Naive thymus-derived CD8-positive, alpha-beta T cell (primary cell): Measurements from ENCODE around the gene NSF. TPM values are rescaled to one million over a fixed set of nuclear protein-coding genes. Genes with fewer than 3 reads are reported as not detected.
"Not testable (repeated sequence)": the region's sequence is repeated elsewhere in the genome, so short reads cannot be mapped to it uniquely, and the experiment has no call there.

Experiments
- ATAC-seq, 2 donors: fragments of 150-1000 bp; cut with Tn5 transposase in 1 of 2; sonication (Bioruptor Pico), chemical (Tn5 transposase) in 1 of 2; 1 replicate in 1 of 2; 2 replicates in 1 of 2; pipeline ENCODE4 v1.10.0; 2021; ENCODE audit warnings: mild to moderate bottlenecking in 2 of 2, moderate library complexity in 2 of 2
- POLR2A ChIA-PET: fragments of 350-600 bp; sonication (Branson Sonifier 250); formaldehyde crosslinking; loops from one replicate; lab custom pipeline; 2021; ENCODE audit warnings: antibody characterized with exemption; lab: Charles Lee
- DNase-seq, 10 donors: peaks; one replicate each; pipeline versions ENCODE4 v3.0.0 to v3.0.0-alpha.2; 2020 to 2022
- H3K27ac Mint-ChIP-seq, 10 donors: one replicate each; pipeline ENCODE4 v1.8.0; 2020 to 2022; ENCODE audit warnings: mild to moderate bottlenecking in 10 of 10, mixed read lengths in 10 of 10, moderate library complexity in 4 of 10, inconsistent platforms in 1 of 10
- H3K27me3 Mint-ChIP-seq, 5 donors: one replicate each; pipeline ENCODE4 v1.8.0; 2021 to 2022; ENCODE audit warnings: mixed read lengths in 5 of 5
- H3K36me3 Mint-ChIP-seq, 3 donors: one replicate each; pipeline ENCODE4 v1.8.0; 2020 to 2022; ENCODE audit warnings: mixed read lengths in 3 of 3, mild to moderate bottlenecking in 2 of 3, inconsistent platforms in 1 of 3
- H3K4me1 Mint-ChIP-seq, 4 donors: one replicate each; pipeline ENCODE4 v1.8.0; 2021 to 2022; ENCODE audit warnings: mixed read lengths in 4 of 4
- H3K4me3 Mint-ChIP-seq, 10 donors: one replicate each; pipeline ENCODE4 v1.8.0; 2020 to 2022; ENCODE audit warnings: mild to moderate bottlenecking in 10 of 10, mixed read lengths in 10 of 10, moderate library complexity in 6 of 10, inconsistent platforms in 1 of 10
- H3K9me3 Mint-ChIP-seq, 9 donors: one replicate each; pipeline ENCODE4 v1.8.0; 2020 to 2022; ENCODE audit warnings: mixed read lengths in 9 of 9, mild to moderate bottlenecking in 3 of 9, inconsistent platforms in 1 of 9, moderate library complexity in 1 of 9
- polyA plus RNA-seq, 3 donors: library from polyadenylated mRNA; unstranded; fragments of 300-500 nt; fragmentation: Illumina TruSeq; gene quantifications; one replicate each; pipeline ENCODE4 v1.2.3, GENCODE V29; 2021
- total RNA-seq, 8 experiments: library from RNA in 2 of 8; stranded (reverse) in 2 of 8; gene quantifications; one replicate each; pipeline ENCODE4 v1.2.3 and lab custom pipeline; 2021 to 2026

Gene NSF
- total and polyA plus RNA-seq, 5 experiments from 2014 or later: 9.1 to 45.3 (median 15.3) TPM

GRCh38 chr17:46647688-46648278, 57.3 kb downstream of the NSF start:
- DNase-seq, H3K4me1 Mint-ChIP-seq, H3K27ac Mint-ChIP-seq, H3K9me3 Mint-ChIP-seq, H3K36me3 Mint-ChIP-seq, POLR2A ChIA-PET, ATAC-seq, H3K4me3 Mint-ChIP-seq, H3K27me3 Mint-ChIP-seq: not testable (repeated sequence)

GRCh38 chr17:46649246-46649645, 58.8 kb downstream of the NSF start:
- H3K4me3 Mint-ChIP-seq, POLR2A ChIA-PET, ATAC-seq, H3K36me3 Mint-ChIP-seq, H3K4me1 Mint-ChIP-seq, H3K27me3 Mint-ChIP-seq, H3K9me3 Mint-ChIP-seq, H3K27ac Mint-ChIP-seq: not testable (repeated sequence)
- DNase-seq: peak in 1 of 10 donors; percentile 4

- H3K4me1 Mint-ChIP-seq, H3K27me3 Mint-ChIP-seq, DNase-seq, H3K27ac Mint-ChIP-seq, H3K4me3 Mint-ChIP-seq, ATAC-seq, POLR2A ChIA-PET, H3K9me3 Mint-ChIP-seq, H3K36me3 Mint-ChIP-seq: not testable (repeated sequence)
These were observed 61.7 kb downstream of the NSF start for GRCh38 chr17:46652024-46652643.

GRCh38 chr17:46658235-46658634, 67.8 kb downstream of the NSF start:
- ATAC-seq, H3K27ac Mint-ChIP-seq, H3K36me3 Mint-ChIP-seq, H3K4me1 Mint-ChIP-seq, H3K27me3 Mint-ChIP-seq, H3K9me3 Mint-ChIP-seq, H3K4me3 Mint-ChIP-seq, DNase-seq, POLR2A ChIA-PET: not testable (repeated sequence)

- POLR2A ChIA-PET, H3K4me1 Mint-ChIP-seq, H3K9me3 Mint-ChIP-seq, H3K27ac Mint-ChIP-seq, H3K27me3 Mint-ChIP-seq, ATAC-seq, H3K36me3 Mint-ChIP-seq, H3K4me3 Mint-ChIP-seq, DNase-seq: not testable (repeated sequence)
These were observed 69.2 kb downstream of the NSF start for GRCh38 chr17:46659702-46660101.

- H3K4me1 Mint-ChIP-seq, POLR2A ChIA-PET, H3K27ac Mint-ChIP-seq, H3K36me3 Mint-ChIP-seq, H3K27me3 Mint-ChIP-seq, ATAC-seq, DNase-seq, H3K9me3 Mint-ChIP-seq, H3K4me3 Mint-ChIP-seq: not testable (repeated sequence)
These were observed 72.7 kb downstream of the NSF start for GRCh38 chr17:46663123-46663522.

- POLR2A ChIA-PET, H3K27me3 Mint-ChIP-seq, H3K4me1 Mint-ChIP-seq, ATAC-seq, H3K36me3 Mint-ChIP-seq, H3K9me3 Mint-ChIP-seq, H3K4me3 Mint-ChIP-seq, H3K27ac Mint-ChIP-seq, DNase-seq: not testable (repeated sequence)
These were observed 73.1 kb downstream of the NSF start for GRCh38 chr17:46663552-46663951.

GRCh38 chr17:46665969-46666368, 75.5 kb downstream of the NSF start:
- H3K9me3 Mint-ChIP-seq, DNase-seq, POLR2A ChIA-PET, H3K27me3 Mint-ChIP-seq, H3K27ac Mint-ChIP-seq, ATAC-seq, H3K36me3 Mint-ChIP-seq, H3K4me3 Mint-ChIP-seq, H3K4me1 Mint-ChIP-seq: not testable (repeated sequence)

- POLR2A ChIA-PET, H3K36me3 Mint-ChIP-seq, ATAC-seq, H3K4me3 Mint-ChIP-seq, H3K4me1 Mint-ChIP-seq, H3K9me3 Mint-ChIP-seq, H3K27ac Mint-ChIP-seq, DNase-seq, H3K27me3 Mint-ChIP-seq: not testable (repeated sequence)
These were observed 80.3 kb downstream of the NSF start for GRCh38 chr17:46670789-46671188.

GRCh38 chr17:46672777-46673176, 82.3 kb downstream of the NSF start:
- H3K4me1 Mint-ChIP-seq, H3K36me3 Mint-ChIP-seq, ATAC-seq, H3K9me3 Mint-ChIP-seq, H3K27ac Mint-ChIP-seq, DNase-seq, H3K4me3 Mint-ChIP-seq, H3K27me3 Mint-ChIP-seq, POLR2A ChIA-PET: not testable (repeated sequence)

- POLR2A ChIA-PET: not testable (repeated sequence)
These were observed 87.3 kb downstream of the NSF start for GRCh38 chr17:46677819-46678218.

GRCh38 chr17:46683653-46684052, 93.2 kb downstream of the NSF start:
- not testable (repeated sequence) for DNase-seq, H3K27me3 Mint-ChIP-seq

More at GRCh38 chr17:46677819-46678218, 87.3 kb downstream of the NSF start:
- not testable (repeated sequence) for H3K9me3 Mint-ChIP-seq, H3K4me1 Mint-ChIP-seq, DNase-seq, H3K4me3 Mint-ChIP-seq, H3K27me3 Mint-ChIP-seq, ATAC-seq, H3K27ac Mint-ChIP-seq, H3K36me3 Mint-ChIP-seq

GRCh38 chr17:46685284-46685683, 94.8 kb downstream of the NSF start:
- H3K4me1 Mint-ChIP-seq, H3K27me3 Mint-ChIP-seq, DNase-seq, H3K4me3 Mint-ChIP-seq, H3K9me3 Mint-ChIP-seq, POLR2A ChIA-PET, H3K27ac Mint-ChIP-seq, H3K36me3 Mint-ChIP-seq, ATAC-seq: not testable (repeated sequence)

More at GRCh38 chr17:46683653-46684052, 93.2 kb downstream of the NSF start:
- POLR2A ChIA-PET, H3K4me1 Mint-ChIP-seq, H3K4me3 Mint-ChIP-seq, H3K27ac Mint-ChIP-seq, H3K36me3 Mint-ChIP-seq, ATAC-seq, H3K9me3 Mint-ChIP-seq: not testable (repeated sequence)

- H3K4me3 Mint-ChIP-seq: not testable (repeated sequence)
These were observed 101.7 kb downstream of the NSF start for GRCh38 chr17:46692196-46692595.

More at GRCh38 chr17:46692196-46692595, 101.7 kb downstream of the NSF start:
- H3K27ac Mint-ChIP-seq, H3K36me3 Mint-ChIP-seq, ATAC-seq, H3K27me3 Mint-ChIP-seq, DNase-seq, POLR2A ChIA-PET, H3K9me3 Mint-ChIP-seq, H3K4me1 Mint-ChIP-seq: not testable (repeated sequence)
